Measurements from ENCODE around the gene RCL1. TPM values are rescaled to one million over a fixed set of nuclear protein-coding genes. Genes with fewer than 3 reads are reported as not detected.
"Not testable (repeated sequence)": the region's sequence is repeated elsewhere in the genome, so short reads cannot be mapped to it uniquely, and the experiment has no call there.

RCL1 gene, protein sequence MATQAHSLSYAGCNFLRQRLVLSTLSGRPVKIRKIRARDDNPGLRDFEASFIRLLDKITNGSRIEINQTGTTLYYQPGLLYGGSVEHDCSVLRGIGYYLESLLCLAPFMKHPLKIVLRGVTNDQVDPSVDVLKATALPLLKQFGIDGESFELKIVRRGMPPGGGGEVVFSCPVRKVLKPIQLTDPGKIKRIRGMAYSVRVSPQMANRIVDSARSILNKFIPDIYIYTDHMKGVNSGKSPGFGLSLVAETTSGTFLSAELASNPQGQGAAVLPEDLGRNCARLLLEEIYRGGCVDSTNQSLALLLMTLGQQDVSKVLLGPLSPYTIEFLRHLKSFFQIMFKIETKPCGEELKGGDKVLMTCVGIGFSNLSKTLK
- 10 to 100 TPM in 9 of 10 donors, 1 to 10 TPM in 1; 9.9 to 15.8 (median 13.2) TPM for polyA plus RNA-seq (ENCODE audit: insufficient read length in 10 of 10)
- long read RNA-seq, donor 1, partial matches to known transcripts: 0 of 2 reads
- long read RNA-seq, donor 1, other reads (novel, unspliced or antisense): 0 of 2 reads
- long read RNA-seq, donor 2, partial matches to known transcripts: 0 of 2 reads
- long read RNA-seq, donor 2, other reads (novel, unspliced or antisense): 0 of 2 reads
- long read RNA-seq, donor 3: 0 reads
- long read RNA-seq, donor 4, partial matches to known transcripts: 0 of 2 reads
- long read RNA-seq, donor 4, other reads (novel, unspliced or antisense): 0 of 2 reads
- long read RNA-seq, donor 5: 0 reads
- long read RNA-seq, donor 6, transcript RCL1-204 (9 exons, 2,134 nt): major isoform, 5 of 5 reads
- long read RNA-seq, donor 6, partial matches to known transcripts: 0 of 5 reads
- long read RNA-seq, donor 6, other reads (novel, unspliced or antisense): 0 of 5 reads
- long read RNA-seq, donor 7, partial matches to known transcripts: 0 of 3 reads
- long read RNA-seq, donor 7, other reads (novel, unspliced or antisense): 0 of 3 reads
- long read RNA-seq, donor 8, partial matches to known transcripts: 0 of 3 reads
- long read RNA-seq, donor 8, other reads (novel, unspliced or antisense): 0 of 3 reads
- long read RNA-seq, donor 9: 0 reads

DNA sequence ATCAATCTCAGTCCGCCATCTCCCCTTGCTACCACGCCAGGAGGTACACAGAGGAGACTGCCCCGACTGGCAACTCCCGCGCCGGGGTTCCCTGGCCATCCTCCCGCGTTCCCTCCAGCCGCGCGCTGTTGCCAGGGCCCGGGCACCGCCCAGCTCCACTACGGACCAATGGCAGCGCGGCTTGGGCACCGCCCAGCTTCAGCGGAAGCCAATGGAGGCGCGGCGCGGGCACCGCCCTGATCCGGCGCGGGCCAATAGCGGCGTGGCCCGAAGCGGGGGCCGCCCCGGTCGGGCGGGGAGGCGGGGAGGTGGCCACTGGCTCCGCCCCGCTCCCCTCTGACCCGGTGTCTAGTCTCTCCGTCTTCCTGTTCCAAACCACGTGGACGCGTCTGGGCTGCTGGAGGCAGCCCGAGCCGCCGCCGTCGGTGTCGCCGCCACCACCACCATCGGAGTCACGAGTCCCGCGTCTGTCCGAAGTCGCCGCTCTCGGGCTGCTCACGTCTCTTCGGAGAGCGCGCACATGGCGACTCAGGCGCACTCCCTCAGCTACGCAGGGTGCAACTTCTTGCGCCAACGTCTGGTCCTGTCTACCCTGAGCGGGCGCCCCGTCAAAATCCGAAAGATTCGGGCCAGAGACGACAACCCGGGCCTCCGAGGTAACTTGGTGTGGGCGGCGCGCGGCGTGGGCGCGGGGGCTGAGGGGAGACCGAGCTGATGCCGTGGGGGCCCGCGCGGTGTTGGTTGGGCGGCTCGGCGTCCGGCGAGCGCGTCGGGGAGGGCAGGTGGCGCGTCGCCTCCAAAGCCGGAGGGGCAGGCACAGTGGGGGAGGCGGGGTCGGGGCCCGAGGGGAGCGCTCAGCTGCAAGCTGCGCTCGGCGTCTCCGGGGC is at the start of gene RCL1:
Gene RCL1 (plus strand): TSS at position 373 of the 887 bp plus-strand sequence. CDS start 148 bp downstream, at position 521.
- DNase-seq: peak; percentile 96 to 98 (median 97)

DNA sequence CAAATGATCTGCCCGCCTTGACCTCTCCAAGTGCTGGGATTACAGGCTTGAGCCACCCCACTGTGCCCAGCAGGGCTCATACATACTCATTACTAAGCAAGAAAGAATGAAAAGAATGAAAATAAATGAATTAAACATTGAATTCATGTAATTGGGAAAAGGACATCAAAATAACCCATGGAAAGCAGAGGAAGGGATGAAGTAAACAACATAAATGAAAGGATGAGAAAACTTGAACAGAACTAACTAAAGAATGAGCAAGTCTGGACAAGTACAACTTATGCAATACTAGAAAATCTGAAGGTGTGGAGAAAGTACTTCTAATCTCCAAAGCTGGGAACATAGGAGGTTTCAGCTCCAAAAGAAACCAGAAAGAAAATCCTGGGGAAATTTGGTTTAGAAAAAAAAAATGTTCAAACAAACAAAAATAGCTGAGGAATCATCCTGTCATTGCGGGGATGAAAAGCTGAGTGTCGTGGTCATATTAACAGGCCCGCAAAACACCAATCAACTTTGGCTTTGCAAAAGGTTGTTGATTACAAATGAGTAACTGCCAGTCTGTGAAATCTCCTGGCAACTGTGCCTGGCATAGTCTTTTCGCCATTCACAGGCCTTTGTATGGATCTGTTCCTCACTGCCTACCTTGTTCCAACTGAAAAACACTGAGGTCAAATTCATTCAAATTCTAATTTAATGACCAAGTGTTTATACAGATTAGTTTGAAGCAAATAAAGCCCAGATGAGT is 49.4 kb upstream of the RCL1 start:
- no peak for DNase-seq

DNA sequence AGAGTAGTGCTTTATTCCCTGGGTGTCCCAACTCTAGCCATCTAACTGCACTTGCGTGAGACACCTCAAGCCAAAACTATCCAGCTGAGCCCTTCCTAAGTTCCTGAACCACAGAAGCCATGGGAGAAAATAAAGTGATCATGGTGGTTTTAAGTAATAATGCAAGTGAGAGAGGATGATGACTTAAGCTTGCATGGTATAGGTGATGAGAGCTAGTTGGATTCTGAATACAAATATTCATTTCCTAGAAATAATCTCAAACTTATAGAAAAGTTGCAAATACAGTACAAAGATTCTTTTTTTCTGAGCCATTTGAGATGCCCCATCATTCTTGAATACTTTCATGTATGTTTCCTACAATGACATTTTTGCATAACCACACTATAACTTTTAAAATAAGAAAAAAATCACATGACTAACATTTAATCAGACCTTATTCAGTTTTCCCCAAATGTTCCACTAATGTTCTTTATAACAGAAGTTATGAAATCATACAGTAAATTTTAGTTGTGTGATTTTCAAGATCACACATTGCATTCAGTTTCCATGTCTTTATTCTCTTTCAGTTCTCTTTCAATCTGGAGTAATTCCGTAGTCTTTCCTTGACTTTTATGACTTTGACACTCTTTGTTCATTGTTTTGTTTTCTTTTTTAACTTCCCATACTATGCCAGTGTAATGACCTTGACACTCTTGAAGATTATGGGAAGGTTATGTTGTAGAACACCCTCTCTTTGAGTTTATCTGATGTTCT is 46.3 kb upstream of the RCL1 start:
- DNase-seq: no peak

DNA sequence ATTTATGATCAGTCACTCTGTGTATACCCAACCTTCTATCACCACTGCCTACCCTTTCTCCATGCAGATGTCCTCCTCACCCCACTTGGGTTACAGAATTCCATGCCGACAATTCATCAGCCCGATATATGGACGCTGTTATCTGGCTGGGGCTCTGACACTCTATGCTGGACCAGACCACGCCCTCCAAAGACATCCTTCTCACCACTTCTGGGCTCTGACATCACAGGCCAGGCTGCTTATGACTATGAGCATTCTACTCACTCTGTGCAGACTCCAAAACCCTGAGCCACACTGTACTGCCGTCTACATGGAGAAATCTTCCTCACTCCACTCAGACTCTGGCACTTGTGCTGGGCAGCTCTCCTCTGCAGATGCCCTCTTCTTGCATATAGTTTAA is 44.1 kb upstream of the RCL1 start:
- no peak for DNase-seq

DNA sequence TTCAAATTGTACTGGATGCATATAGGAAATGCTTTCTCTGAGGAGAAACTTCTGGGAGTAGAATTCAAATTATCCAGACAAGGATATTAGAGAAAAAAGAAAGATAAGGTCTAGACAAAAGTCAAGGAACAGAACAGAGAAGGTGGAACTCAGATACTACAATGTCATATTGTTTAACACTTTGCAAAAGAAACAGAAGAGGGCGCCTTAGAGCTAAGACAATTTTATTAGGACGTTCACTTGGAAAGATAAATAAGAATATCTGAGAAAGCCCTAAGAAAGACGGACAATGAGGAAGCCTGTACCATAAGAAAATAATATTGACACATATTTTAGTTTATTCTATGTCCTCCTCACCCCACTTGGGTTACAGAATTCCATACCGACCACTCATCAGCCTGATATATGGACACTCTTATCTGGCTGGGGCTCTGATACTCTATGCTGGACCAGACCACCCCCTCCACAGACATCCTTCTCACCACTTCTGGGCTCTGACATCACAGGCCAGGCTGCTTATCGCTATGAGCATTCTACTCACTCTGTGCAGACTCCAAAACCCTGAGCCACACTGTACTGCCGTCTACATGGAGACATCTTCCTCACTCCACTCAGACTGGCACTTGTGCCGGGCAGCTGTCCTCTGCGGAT is 42.6 kb upstream of the RCL1 start:
- peak in 2 of 3 donors; percentile 30 to 54 for DNase-seq

DNA sequence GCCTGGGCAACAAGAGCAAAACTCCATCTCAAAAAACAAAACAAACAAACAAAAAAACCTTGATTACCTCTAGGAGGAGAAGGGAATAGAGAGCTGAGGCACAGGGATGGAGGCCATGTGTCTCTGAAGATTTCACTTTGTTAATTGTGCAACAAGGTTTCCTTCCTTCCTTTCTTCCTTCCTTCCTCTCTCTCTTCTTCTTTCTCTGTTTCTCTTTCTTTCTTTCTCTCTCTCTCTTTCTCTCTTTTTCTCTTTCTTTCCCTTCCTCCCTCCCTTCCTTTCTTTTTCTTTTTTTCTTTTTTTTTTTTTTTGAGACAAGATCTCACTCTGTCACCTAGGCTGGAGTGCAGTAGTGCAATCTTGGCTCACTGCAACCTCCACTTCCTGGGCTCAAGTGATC is 38.2 kb upstream of the RCL1 start:
- DNase-seq: not testable (repeated sequence)

DNA sequence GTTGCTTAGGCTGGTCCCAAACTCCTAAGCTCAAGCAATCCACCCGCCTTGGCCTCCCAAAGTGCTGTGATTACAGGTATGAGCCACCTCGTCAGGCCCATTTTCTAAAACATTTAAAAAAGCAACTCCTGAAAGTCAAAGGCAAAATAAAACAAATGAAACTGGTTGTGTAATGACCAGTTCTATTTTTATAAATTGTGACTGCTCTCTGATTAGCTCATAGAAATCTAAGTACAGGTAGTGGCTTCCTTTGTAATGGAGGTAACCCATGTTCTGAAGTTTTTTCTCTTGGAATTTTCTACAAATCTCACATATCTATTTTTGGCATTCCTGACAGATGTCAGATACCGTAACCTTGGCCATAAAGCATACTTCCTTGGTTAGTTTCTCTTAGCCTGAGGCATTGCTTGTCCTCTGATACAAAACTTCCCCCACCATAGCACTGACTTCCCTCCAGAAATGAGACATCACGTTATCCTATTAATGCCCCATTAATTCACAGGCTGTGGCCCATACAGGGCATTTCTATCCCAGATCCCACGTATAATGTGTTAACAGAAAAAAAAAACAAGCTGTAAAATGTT is 37.6 kb upstream of the RCL1 start:
- no peak for DNase-seq

DNA sequence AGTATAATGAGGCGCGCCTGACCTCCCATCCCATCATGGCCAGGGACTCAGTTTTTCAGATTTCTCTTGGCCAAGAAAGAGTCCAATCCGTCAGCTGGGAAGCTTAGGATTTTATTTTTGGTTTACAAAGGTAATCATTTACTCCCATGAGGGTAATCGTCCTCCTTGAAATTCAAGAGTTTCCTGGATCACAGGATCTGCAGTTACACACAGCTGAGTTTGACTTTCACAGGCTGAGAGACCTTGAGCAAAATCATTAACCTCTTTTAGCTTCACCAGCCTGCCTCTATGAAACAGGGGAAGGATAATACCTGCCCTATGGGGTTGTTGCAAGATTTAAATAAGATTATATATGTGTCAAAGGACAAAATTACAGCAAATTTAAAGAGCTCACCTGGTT is 36.3 kb upstream of the RCL1 start:
- peak in 1 of 3 donors; percentile 8 for DNase-seq

DNA sequence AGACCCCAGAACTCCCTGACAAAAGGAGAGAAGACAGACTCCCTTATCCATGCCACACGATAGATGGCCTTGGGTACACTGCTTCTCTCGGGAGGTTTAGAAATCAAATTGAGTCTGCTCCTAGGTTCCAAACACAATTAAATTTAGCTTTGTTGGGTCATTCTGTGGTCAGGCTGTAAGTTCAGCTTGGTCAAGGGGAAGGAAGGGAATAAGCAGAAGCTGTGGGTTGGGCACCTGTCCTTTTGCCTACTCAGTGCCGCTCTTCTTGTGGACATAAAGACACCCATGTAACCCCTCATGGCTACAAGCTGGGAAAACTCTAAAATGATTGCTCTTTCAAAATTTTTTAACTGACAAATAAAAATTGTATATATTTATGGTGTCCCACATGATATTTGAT is 32.6 kb upstream of the RCL1 start:
- DNase-seq: peak in 2 of 3 donors; percentile 13 to 30

DNA sequence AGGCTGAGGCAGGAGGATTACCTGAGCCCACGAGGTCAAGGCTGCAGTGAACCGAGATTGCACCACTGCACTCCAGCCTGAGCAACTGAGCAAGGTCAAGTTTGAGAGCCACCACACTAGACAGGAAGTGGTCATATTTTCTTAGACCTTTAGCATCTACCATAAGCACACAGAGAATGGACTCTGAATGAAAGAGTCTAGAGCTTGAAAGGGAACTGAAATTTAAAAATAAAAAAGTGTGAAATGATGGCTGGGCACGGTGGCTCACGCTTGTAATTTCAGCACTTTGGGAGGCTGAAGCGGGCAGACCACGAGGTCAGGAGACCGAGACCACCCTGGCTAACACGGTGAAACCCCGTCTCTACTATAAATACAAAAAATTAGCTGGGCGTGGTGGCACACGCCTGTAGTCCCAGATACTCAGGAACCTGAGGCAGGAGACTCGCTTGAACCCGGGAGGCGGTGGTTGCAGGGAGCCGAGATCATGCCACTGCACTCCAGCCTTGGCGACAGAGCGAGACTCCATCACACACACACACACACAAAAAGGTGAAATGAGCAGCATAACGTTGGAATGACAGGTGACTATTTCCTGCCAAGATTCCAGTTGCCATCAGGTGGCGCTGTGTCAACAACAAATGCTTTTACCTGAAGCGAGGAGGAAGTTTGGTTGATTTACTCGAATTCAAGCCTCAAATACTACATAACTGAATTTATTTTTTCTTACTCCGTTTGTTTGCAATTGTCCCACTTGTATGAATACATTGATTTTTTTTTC is 30.4 kb upstream of the RCL1 start:
- DNase-seq: peak; percentile 64 to 78 (median 70)

DNA sequence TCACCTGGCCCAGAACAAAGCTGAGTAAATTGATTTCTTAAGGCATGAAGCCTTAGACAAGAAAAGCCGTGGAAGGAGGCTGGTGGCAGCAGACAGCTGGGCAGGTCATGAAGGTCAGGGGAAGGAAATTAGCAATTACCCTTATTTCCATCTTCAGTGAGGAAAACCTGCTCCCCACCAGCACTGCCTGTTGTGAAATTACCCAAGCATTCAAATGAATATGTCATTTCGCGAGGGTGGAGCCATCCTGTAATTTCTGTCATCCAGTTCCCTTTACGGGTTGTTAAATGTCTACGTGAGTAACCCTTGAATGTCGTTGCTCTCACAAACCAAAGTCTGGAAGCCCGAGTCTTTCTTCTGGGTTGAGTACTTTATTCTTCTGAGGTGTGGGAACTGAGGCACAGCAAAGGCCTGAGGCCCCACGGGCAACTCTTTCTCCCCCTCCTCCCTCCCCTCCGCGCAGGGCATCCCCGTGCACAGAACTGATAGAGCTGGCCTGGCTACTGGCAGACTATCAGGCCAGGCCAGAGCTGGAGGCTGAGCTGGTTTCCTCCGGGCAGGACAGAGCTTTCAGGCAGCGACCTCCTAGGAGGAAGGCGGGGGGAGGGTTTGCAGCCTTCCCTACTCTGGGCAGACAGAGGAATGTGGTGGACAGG is 29.7 kb upstream of the RCL1 start:
- DNase-seq: peak in 2 of 3 donors; percentile 9 to 38

DNA sequence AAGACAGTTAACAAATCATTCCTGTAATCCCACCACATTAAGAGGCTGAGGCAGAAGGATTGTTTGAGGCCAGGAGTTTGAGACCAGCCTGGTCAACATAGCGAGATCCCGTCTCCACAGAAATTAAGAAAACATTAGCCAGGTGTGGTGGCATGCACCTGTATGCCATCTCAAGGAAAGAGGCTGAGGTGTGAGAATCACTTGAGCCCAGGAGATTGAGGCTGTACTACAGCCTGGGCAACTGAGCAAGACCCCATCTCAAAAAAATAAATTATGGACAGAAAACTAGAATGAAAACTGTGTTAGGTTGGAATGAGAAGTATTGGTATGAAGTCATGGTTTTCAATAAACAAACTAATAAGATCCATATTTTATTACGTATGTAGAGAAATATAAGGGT is 28.7 kb upstream of the RCL1 start:
- DNase-seq: no peak

DNA sequence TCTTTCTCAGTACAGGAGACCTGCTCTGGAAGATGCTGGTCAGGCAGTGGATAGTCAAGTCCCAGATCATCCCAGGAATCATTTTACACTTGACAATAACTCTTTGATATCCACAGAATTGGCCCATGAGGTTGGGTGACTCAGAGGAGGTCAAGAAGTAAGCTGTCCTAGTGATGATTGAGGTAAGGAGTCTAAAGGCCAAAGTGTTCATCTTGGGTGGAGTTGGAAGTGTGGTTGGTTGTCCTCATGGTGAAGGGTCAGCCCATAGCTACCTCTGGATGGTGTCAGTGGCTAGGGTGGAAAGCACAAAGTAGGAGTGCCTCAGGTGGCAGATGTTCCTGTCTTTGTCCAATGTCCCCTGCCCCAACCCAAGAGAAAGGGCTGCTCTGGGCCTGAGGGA is 24.1 kb upstream of the RCL1 start:
- DNase-seq: no peak

DNA sequence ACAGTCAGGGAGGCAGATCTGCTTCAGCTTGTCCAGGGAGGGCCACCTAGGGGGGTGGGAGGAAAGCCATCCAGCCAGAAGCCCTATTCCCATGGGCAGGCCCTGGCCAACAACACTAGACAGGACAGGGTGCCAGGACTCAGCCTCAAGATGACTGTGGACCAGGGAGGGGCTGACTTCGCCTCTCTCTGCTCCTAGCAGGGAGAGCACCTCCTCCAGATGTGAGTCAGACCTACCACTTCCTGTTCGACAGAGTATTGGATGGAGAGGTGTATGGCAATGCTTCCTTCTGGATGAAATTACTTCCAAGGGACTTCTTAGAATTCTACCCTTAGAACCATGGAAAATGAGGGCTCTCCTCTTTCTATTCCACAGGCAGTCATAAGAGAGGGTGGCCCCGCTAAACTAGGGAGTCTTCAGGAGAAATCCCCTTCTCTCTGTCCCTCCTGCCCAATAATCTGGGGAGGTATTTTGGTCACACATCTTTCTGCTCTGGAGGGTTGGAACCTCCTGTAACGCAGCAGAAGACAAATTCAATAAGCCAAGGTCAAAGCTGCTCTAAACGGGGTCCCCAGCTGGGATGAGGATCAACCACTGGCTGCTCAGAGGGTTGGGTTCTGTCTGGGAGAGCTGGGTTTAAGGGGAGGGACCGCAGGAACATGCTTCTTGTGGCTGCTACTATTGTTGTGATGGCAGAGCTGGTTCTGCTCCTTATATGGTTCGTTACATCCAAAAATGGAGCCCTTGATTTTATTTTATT is 23.2 kb upstream of the RCL1 start:
- no peak for DNase-seq

DNA sequence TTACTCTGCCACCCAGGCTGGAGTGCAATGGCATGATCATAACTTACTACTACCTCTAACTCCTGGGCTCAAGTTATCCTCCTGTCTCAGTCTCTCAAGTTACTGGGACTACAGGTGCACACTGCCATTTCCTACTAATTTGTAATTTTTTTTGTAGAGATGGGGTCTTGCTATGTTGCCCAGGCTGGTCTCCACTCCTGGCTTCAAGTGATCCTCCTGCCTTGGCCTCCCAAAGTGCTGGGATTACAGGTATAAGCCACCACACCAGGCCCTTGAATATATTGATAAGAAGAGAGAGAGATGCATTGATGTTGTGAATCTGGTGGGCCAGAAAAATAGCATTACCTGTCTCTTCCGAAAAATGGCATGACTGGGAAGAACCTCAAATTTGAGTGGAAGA is 21.0 kb upstream of the RCL1 start:
- no peak for DNase-seq

DNA sequence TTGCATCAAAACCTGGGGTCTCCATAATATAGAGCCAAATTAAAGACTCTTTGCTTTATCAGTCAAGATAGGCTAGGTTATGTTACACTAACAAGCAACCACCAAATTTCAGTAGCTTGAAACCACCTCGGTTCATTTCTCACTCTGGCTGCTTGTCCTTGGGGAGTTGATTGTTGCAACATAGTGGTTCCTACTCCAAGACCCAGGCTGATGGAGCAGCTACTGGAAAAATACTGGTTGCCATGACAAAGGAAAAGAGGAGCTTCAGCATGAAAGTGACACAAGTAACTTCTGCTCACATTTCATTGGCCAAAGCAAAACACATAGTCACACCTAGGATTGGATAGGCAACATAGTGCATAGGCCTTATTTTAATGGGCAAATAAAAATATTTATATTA is 18.5 kb upstream of the RCL1 start:
- no peak for DNase-seq

DNA sequence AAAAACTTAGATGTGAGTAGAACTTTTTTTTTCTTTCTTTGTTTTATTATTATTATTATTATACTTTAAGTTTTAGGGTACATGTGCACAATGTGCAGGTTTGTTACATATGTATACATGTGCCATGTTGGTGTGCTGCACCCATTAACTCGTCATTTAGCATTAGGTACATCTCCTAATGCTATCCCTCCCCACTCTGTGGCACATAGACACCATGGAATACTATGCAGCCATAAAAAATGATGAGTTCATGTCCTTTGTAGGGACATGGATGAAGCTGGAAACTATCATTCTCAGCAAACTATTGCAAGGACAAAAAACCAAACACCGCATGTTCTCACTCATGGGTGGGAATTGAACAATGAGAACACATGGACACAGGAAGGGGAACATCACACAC is 17.8 kb upstream of the RCL1 start:
- not testable (repeated sequence) for DNase-seq

All from muscle of back (tissue), 13 donors.